SK-N-MC (cell line): ENCODE results near the gene TEX11.

Source experiments
- EZH2 ChIP-seq: fragments of 200-600 bp; sonication (generic); IDR thresholded peaks from one replicate; pipeline ENCODE4 v1.6.1; 2017; ENCODE audit warnings: antibody characterized with exemption
- FOXP2 ChIP-seq: optimal IDR thresholded peaks from 2 replicates; pipeline ENCODE3; 2011; ENCODE audit warnings: mild to moderate bottlenecking, moderate library complexity; ENCODE audit not compliant: insufficient read depth; ENCODE audit errors: extremely low read length, control extremely low read depth
- POLR2AphosphoS5 ChIP-seq: IDR thresholded peaks from 2 replicates; pipeline ENCODE4 v1.6.1; 2012; ENCODE audit warnings: mild to moderate bottlenecking, low read depth, low read length, borderline replicate concordance

GRCh38 chrX:70755850-70756249, 152.7 kb downstream of the TEX11 start:
- TF ChIP-seq FOXP2 (no peak), EZH2 (no peak), POLR2AphosphoS5 (no peak)
